Measurements from ENCODE around the gene MRPL57.

- no peak for TF ChIP-seq FOXA1 (IDR thresholded peaks at IDR 0.05)
- TF ChIP-seq CTCF (IDR thresholded peaks at IDR 0.05; ENCODE audit: low read depth, low read length, missing input control), result no peak
- TF ChIP-seq YY1 (IDR thresholded peaks at IDR 0.05), result no peak
- TF ChIP-seq REST (IDR thresholded peaks at IDR 0.05), result no peak
- no peak for TF ChIP-seq SP1 (IDR thresholded peaks at IDR 0.05)
- no peak for TF ChIP-seq EGR1 (IDR thresholded peaks at IDR 0.05; ENCODE audit: low read depth in 2 of 2)
- TF ChIP-seq RXRA (IDR thresholded peaks at IDR 0.05), result no peak
- no peak for TF ChIP-seq ZBTB33 (IDR thresholded peaks at IDR 0.05)
- TF ChIP-seq TAF1 (conservative IDR thresholded peaks at IDR 0.05), result no peak
Observed at GRCh38 chr13:21181671-21182070, 5.2 kb downstream of the MRPL57 start.
